CD8-positive, alpha-beta memory T cell (primary cell): Measurements from ENCODE around the gene GPATCH4. TPM values are rescaled to one million over a fixed set of nuclear protein-coding genes. Genes with fewer than 3 reads are reported as not detected.

Source experiments
- CTCF ChIA-PET: fragments of 350-600 bp; sonication (Branson Sonifier 250); formaldehyde crosslinking; loops from one replicate; lab custom pipeline; 2021; ENCODE audit warnings: antibody characterized with exemption; lab: Charles Lee
- POLR2A ChIA-PET: fragments of 350-600 bp; sonication (Branson Sonifier 250); formaldehyde crosslinking; loops from one replicate; lab custom pipeline; 2021; ENCODE audit warnings: antibody characterized with exemption; lab: Charles Lee
- DNase-seq, 5 donors: peaks; one replicate each; pipeline versions ENCODE4 v3.0.0 to v3.0.0-alpha.2; 2020 to 2022; ENCODE audit warnings: mixed read lengths in 1 of 5
- H3K27ac ChIP-seq: one replicate; pipeline ENCODE4 v1.7.0; 2013; ENCODE audit warnings: low read depth, mild to moderate bottlenecking, low read length, moderate library complexity
- H3K27me3 ChIP-seq: 2 replicates; pipeline ENCODE4 v1.7.0; 2013; ENCODE audit warnings: low read length, mild to moderate bottlenecking; ENCODE audit not compliant: insufficient read depth, poor library complexity, severe bottlenecking
- H3K36me3 ChIP-seq: 2 replicates; pipeline ENCODE4 v1.7.0; 2013; ENCODE audit warnings: mild to moderate bottlenecking, low read length, moderate library complexity; ENCODE audit not compliant: insufficient read depth
- H3K4me1 ChIP-seq: 2 replicates; pipeline ENCODE4 v1.7.0; 2013; ENCODE audit warnings: mild to moderate bottlenecking, low read length, moderate library complexity; ENCODE audit not compliant: insufficient read depth
- H3K4me3 ChIP-seq: 2 replicates; pipeline ENCODE4 v1.7.0; 2013; ENCODE audit warnings: mild to moderate bottlenecking, low read length
- H3K9me3 ChIP-seq: 2 replicates; pipeline ENCODE4 v1.7.0; 2013; ENCODE audit warnings: mild to moderate bottlenecking, low read length
- H3K27ac Mint-ChIP-seq, 8 donors: one replicate each; pipeline ENCODE4 v1.8.0; 2020 to 2021; ENCODE audit warnings: mixed read lengths in 8 of 8, mild to moderate bottlenecking in 6 of 8, inconsistent platforms in 3 of 8, moderate library complexity in 3 of 8
- H3K27me3 Mint-ChIP-seq, 2 donors: one replicate each; pipeline ENCODE4 v1.8.0; 2020 to 2021; ENCODE audit warnings: mixed read lengths in 2 of 2, mild to moderate bottlenecking in 1 of 2, moderate library complexity in 1 of 2
- H3K36me3 Mint-ChIP-seq, 3 donors: one replicate each; pipeline ENCODE4 v1.8.0; 2020 to 2021; ENCODE audit warnings: mixed read lengths in 3 of 3, inconsistent platforms in 1 of 3, mild to moderate bottlenecking in 1 of 3
- H3K4me1 Mint-ChIP-seq, 3 donors: one replicate each; pipeline ENCODE4 v1.8.0; 2020 to 2021; ENCODE audit warnings: mixed read lengths in 3 of 3, inconsistent platforms in 1 of 3, mild to moderate bottlenecking in 1 of 3
- H3K4me3 Mint-ChIP-seq, 7 donors: one replicate each; pipeline ENCODE4 v1.8.0; 2020 to 2021; ENCODE audit warnings: mixed read lengths in 7 of 7, mild to moderate bottlenecking in 6 of 7, moderate library complexity in 4 of 7, inconsistent platforms in 2 of 7
- H3K9me3 Mint-ChIP-seq, 5 donors: one replicate each; pipeline ENCODE4 v1.8.0; 2020 to 2022; ENCODE audit warnings: mixed read lengths in 5 of 5, mild to moderate bottlenecking in 3 of 5, moderate library complexity in 2 of 5, inconsistent platforms in 1 of 5
- polyA plus RNA-seq: library from polyadenylated mRNA; unstranded; fragments of 300-500 nt; fragmentation: Illumina TruSeq; gene quantifications from one replicate; pipeline ENCODE4 v1.2.3, GENCODE V29; 2021
- total RNA-seq, 2 experiments: library from RNA; stranded (reverse); gene quantifications; one replicate each; pipeline ENCODE4 v1.2.3, GENCODE V29; 2021

GPATCH4 gene
- total and polyA plus RNA-seq, 3 experiments from 2014 or later = 58.7 to 131 (median 123) TPM

GRCh38 chr1:156544592-156545102, 56.6 kb downstream of the GPATCH4 start:
- POLR2A ChIA-PET = no interaction called here

More at GRCh38 chr1:156544592-156545102, 56.6 kb downstream of the GPATCH4 start:
- CTCF ChIA-PET = interaction anchor here (2.5 kb wide), 1 partner anchor 64 kb away, joined by 6 read pairs; no protein-coding TSS in a partner anchor
- Histone ChIP-seq H3K4me1 (no peaks in the 10 kb centered on the region), H3K36me3 (no peaks in the 10 kb centered on the region), H3K4me3 (no peak overlapping the region), H3K9me3 (no peaks in the 10 kb centered on the region), H3K27ac (no peak overlapping the region), H3K27me3 (no peaks in the 10 kb centered on the region)
- H3K4me1 Mint-ChIP-seq = no peaks in the 10 kb centered on the region
- no peak overlapping the region for H3K4me3 Mint-ChIP-seq
- H3K27ac Mint-ChIP-seq = peak overlapping the region in 2 of 8 donors; percentile 5 to 32
- no peaks in the 10 kb centered on the region for H3K27me3 Mint-ChIP-seq
- H3K9me3 Mint-ChIP-seq = no peaks in the 10 kb centered on the region
- DNase-seq = no peak
- no peaks in the 10 kb centered on the region for H3K36me3 Mint-ChIP-seq

Other genes starting within 250 kb of the GPATCH4 start
- not detected for gene RHBG, start 232.3 kb downstream of the GPATCH4 start, total RNA-seq
- not detected for gene RHBG, start 232.3 kb downstream of the GPATCH4 start, polyA plus RNA-seq
- gene MEF2D, start 100.7 kb downstream of the GPATCH4 start, total RNA-seq = 10 to 100 TPM; 32.9 to 35.4 TPM
- gene MEF2D, start 100.7 kb downstream of the GPATCH4 start, polyA plus RNA-seq = 19.2 TPM
- 1 to 10 TPM; 4.4 to 4.7 TPM for gene IQGAP3, start 28.9 kb downstream of the GPATCH4 start, total RNA-seq
- gene IQGAP3, start 28.9 kb downstream of the GPATCH4 start, polyA plus RNA-seq = not detected
- gene TTC24, start 21.8 kb downstream of the GPATCH4 start, total RNA-seq = 1 to 10 TPM; 7.3 to 7.4 TPM
- 2.3 TPM for gene TTC24, start 21.8 kb downstream of the GPATCH4 start, polyA plus RNA-seq
- gene NAXE, start 9.7 kb downstream of the GPATCH4 start, total RNA-seq = 10 to 100 TPM; 63.0 to 69.1 TPM
- gene NAXE, start 9.7 kb downstream of the GPATCH4 start, polyA plus RNA-seq = 113 TPM
- not detected for gene HAPLN2, start 17.9 kb upstream of the GPATCH4 start, total RNA-seq
- not detected for gene HAPLN2, start 17.9 kb upstream of the GPATCH4 start, polyA plus RNA-seq
- gene BCAN, start 40.6 kb upstream of the GPATCH4 start, total RNA-seq = not detected
- gene BCAN, start 40.6 kb upstream of the GPATCH4 start, polyA plus RNA-seq = not detected
- gene NES, start 75.9 kb upstream of the GPATCH4 start, total RNA-seq = not detected
- not detected for gene NES, start 75.9 kb upstream of the GPATCH4 start, polyA plus RNA-seq
- under 1 TPM; 0.66 to 0.71 TPM for gene CRABP2, start 104.1 kb upstream of the GPATCH4 start, total RNA-seq
- not detected for gene CRABP2, start 104.1 kb upstream of the GPATCH4 start, polyA plus RNA-seq
- 10 to 100 TPM; 29.6 to 29.7 TPM for gene METTL25B, start 127.0 kb upstream of the GPATCH4 start, total RNA-seq
- 4.2 TPM for gene METTL25B, start 127.0 kb upstream of the GPATCH4 start, polyA plus RNA-seq
- 10 to 100 TPM; 69.4 to 75.9 TPM for gene ISG20L2, start 127.3 kb upstream of the GPATCH4 start, total RNA-seq
- gene ISG20L2, start 127.3 kb upstream of the GPATCH4 start, polyA plus RNA-seq = 25.0 TPM
- gene MRPL24, start 139.6 kb upstream of the GPATCH4 start, total RNA-seq = 100 to 1,000 TPM; 122 to 131 TPM
- gene MRPL24, start 139.6 kb upstream of the GPATCH4 start, polyA plus RNA-seq = 92.2 TPM
- gene HDGF, start 150.2 kb upstream of the GPATCH4 start, total RNA-seq = 100 to 1,000 TPM; 297 to 299 TPM
- 46.0 TPM for gene HDGF, start 150.2 kb upstream of the GPATCH4 start, polyA plus RNA-seq
- 100 to 1,000 TPM; 106 to 111 TPM for gene PRCC, start 166.1 kb upstream of the GPATCH4 start, total RNA-seq
- gene PRCC, start 166.1 kb upstream of the GPATCH4 start, polyA plus RNA-seq = 45.9 TPM
- gene SH2D2A, start 215.4 kb upstream of the GPATCH4 start, total RNA-seq = 100 to 1,000 TPM; 163 to 170 TPM
- gene SH2D2A, start 215.4 kb upstream of the GPATCH4 start, polyA plus RNA-seq = 62.1 TPM